HEK293 (cell line): ENCODE data around the gene ELMO1.

Source experiments
- CTCF ChIA-PET: fragments of 350-600 bp; formaldehyde crosslinking; extraction: SDS; loops from one replicate; lab custom pipeline; 2021; ENCODE audit warnings: antibody characterized with exemption; lab: Yijun Ruan, JAX
- POLR2A ChIA-PET: fragments of 300-600 bp; formaldehyde crosslinking; extraction: SDS; loops from one replicate; lab custom pipeline; 2020; ENCODE audit warnings: antibody characterized with exemption, inconsistent platforms; lab: Yijun Ruan, JAX
- H3K27ac ChIP-seq: fragments of 200-500 bp; sonication (Bioruptor generic); 2 replicates; pipeline ENCODE4 v1.5.1; 2014; ENCODE audit warnings: low read depth, low read length, control low read depth, inconsistent platforms; ENCODE audit errors: extremely low read depth
- H3K36me3 ChIP-seq, 2 experiments: fragments of 200-500 bp in 1 of 2; sonication (Bioruptor generic) in 1 of 2; 1 replicate in 1 of 2; 2 replicates in 1 of 2; pipeline ENCODE4 v1.5.1; 2014 to 2017; ENCODE audit warnings: inconsistent platforms in 2 of 2, low read length in 2 of 2; ENCODE audit not compliant: control insufficient read depth in 2 of 2, insufficient read depth in 1 of 2
- H3K4me1 ChIP-seq: fragments of 200-500 bp; sonication (Bioruptor generic); 2 replicates; pipeline ENCODE4 v1.5.1; 2014; ENCODE audit warnings: mild to moderate bottlenecking, low read length, inconsistent platforms; ENCODE audit not compliant: control insufficient read depth, insufficient read depth
- H3K4me3 ChIP-seq: 2 replicates; pipeline ENCODE4 v1.5.1; 2011; ENCODE audit warnings: low read depth, mild to moderate bottlenecking, control low read depth, low read length, moderate library complexity
- H3K9me3 ChIP-seq: fragments of 200-500 bp; sonication (Bioruptor generic); 2 replicates; pipeline ENCODE4 v1.5.1; 2014; ENCODE audit warnings: low read depth, low read length, inconsistent platforms; ENCODE audit not compliant: control insufficient read depth, insufficient read depth
- AEBP2 ChIP-seq: fragments of 450-650 bp; formaldehyde crosslinking; IDR thresholded peaks from 2 replicates; pipeline ENCODE4 v1.5.1; 2016; ENCODE audit warnings: missing biosample characterization, missing genetic modification characterization, borderline replicate concordance
- BCL11B ChIP-seq: fragments of 450-650 bp; formaldehyde crosslinking; IDR thresholded peaks from 2 replicates; pipeline ENCODE4 v1.5.1; 2016; ENCODE audit warnings: low read depth, missing biosample characterization, missing genetic modification characterization
- HIC1 ChIP-seq: fragments of 450-650 bp; formaldehyde crosslinking; IDR thresholded peaks from 2 replicates; pipeline ENCODE4 v1.5.1; 2016; ENCODE audit warnings: missing biosample characterization, missing genetic modification characterization
- HOXA7 ChIP-seq: sonication (generic); formaldehyde crosslinking; IDR thresholded peaks from 2 replicates; pipeline ENCODE4 v1.8.1; 2022; ENCODE audit warnings: missing genetic modification reagents, borderline replicate concordance
- KLF17 ChIP-seq: fragments of 450-650 bp; formaldehyde crosslinking; IDR thresholded peaks from 2 replicates; pipeline ENCODE4 v1.5.1; 2016; ENCODE audit warnings: missing biosample characterization, missing genetic modification characterization
- PRDM1 ChIP-seq: fragments of 450-650 bp; formaldehyde crosslinking; IDR thresholded peaks from 2 replicates; pipeline ENCODE4; 2016; ENCODE audit warnings: missing biosample characterization, missing genetic modification characterization
- REPIN1 ChIP-seq: fragments of 450-650 bp; formaldehyde crosslinking; IDR thresholded peaks from 2 replicates; pipeline ENCODE4 v1.5.1; 2017; ENCODE audit warnings: missing biosample characterization, missing genetic modification characterization, low read depth
- SALL2 ChIP-seq: fragments of 450-650 bp; formaldehyde crosslinking; IDR thresholded peaks from 2 replicates; pipeline ENCODE4 v1.5.0; 2017; ENCODE audit warnings: missing biosample characterization, mild to moderate bottlenecking, missing genetic modification characterization, borderline replicate concordance
- SETDB1 ChIP-seq: IDR thresholded peaks from one replicate; pipeline ENCODE4 v1.6.1; 2017; ENCODE audit warnings: mild to moderate bottlenecking, low read length, moderate library complexity, mixed read lengths; ENCODE audit not compliant: insufficient read length
- ZBTB6 ChIP-seq: fragments of 450-650 bp; formaldehyde crosslinking; IDR thresholded peaks from 2 replicates; pipeline ENCODE4 v1.5.1; 2017; ENCODE audit warnings: missing biosample characterization, missing genetic modification characterization
- ZFP37 ChIP-seq: fragments of 450-650 bp; formaldehyde crosslinking; IDR thresholded peaks from 2 replicates; pipeline ENCODE4 v1.5.1; 2016; ENCODE audit warnings: missing biosample characterization, missing genetic modification characterization
- ZFP41 ChIP-seq: fragments of 450-650 bp; formaldehyde crosslinking; IDR thresholded peaks from 2 replicates; pipeline ENCODE4 v1.5.1; 2016; ENCODE audit warnings: missing biosample characterization, missing genetic modification characterization, borderline replicate concordance
- ZNF184 ChIP-seq: fragments of 450-650 bp; IDR thresholded peaks from 2 replicates; pipeline ENCODE4 v1.5.1; 2018; ENCODE audit warnings: missing biosample characterization, mild to moderate bottlenecking, missing genetic modification characterization
- ZNF202 ChIP-seq: fragments of 450-650 bp; formaldehyde crosslinking; IDR thresholded peaks from 2 replicates; pipeline ENCODE4 v1.5.1; 2016; ENCODE audit warnings: missing biosample characterization, missing genetic modification characterization, borderline replicate concordance
- ZNF221 ChIP-seq: fragments of 450-650 bp; formaldehyde crosslinking; IDR thresholded peaks from 2 replicates; pipeline ENCODE4 v1.5.1; 2017; ENCODE audit warnings: missing biosample characterization, missing genetic modification characterization, borderline replicate concordance
- ZNF274 ChIP-seq, 2 experiments: fragments of 200-500 bp in 1 of 2; fragments of 450-650 bp in 1 of 2; sonication (Bioruptor generic) in 1 of 2; formaldehyde crosslinking in 1 of 2; IDR thresholded peaks; 2 replicates each; pipeline versions ENCODE4 v1.5.1 to v1.6.1; 2014 to 2016; ENCODE audit warnings: borderline replicate concordance in 1 of 2, inconsistent platforms in 1 of 2, low read length in 1 of 2, missing biosample characterization in 1 of 2, missing genetic modification characterization in 1 of 2
- ZNF449 ChIP-seq: fragments of 450-650 bp; formaldehyde crosslinking; IDR thresholded peaks from 2 replicates; pipeline ENCODE4 v1.5.1; 2017; ENCODE audit warnings: missing biosample characterization, mild to moderate bottlenecking, missing genetic modification characterization, moderate library complexity
- ZNF544 ChIP-seq: fragments of 450-650 bp; formaldehyde crosslinking; IDR thresholded peaks from 2 replicates; pipeline ENCODE4 v1.5.0; 2017; ENCODE audit warnings: missing biosample characterization, missing genetic modification characterization
- ZNF580 ChIP-seq: fragments of 450-650 bp; formaldehyde crosslinking; IDR thresholded peaks from 2 replicates; pipeline ENCODE4 v1.5.1; 2016; ENCODE audit warnings: missing biosample characterization, missing genetic modification characterization
- ZNF629 ChIP-seq: fragments of 450-650 bp; formaldehyde crosslinking; IDR thresholded peaks from 2 replicates; pipeline ENCODE4 v1.5.1; 2017; ENCODE audit warnings: missing biosample characterization, missing genetic modification characterization
- ZNF830 ChIP-seq: fragments of 450-650 bp; IDR thresholded peaks from 2 replicates; pipeline ENCODE4 v1.5.0; 2018; ENCODE audit warnings: missing biosample characterization, missing genetic modification characterization, low read depth, mild to moderate bottlenecking, moderate library complexity
- ZSCAN5A ChIP-seq: fragments of 450-650 bp; formaldehyde crosslinking; IDR thresholded peaks from 2 replicates; pipeline ENCODE4 v1.5.1; 2016; ENCODE audit warnings: missing biosample characterization, missing genetic modification characterization
- ZXDB ChIP-seq: fragments of 450-650 bp; formaldehyde crosslinking; IDR thresholded peaks from 2 replicates; pipeline ENCODE4 v1.5.1; 2016; ENCODE audit warnings: missing biosample characterization, missing genetic modification characterization

ELMO1 gene

GRCh38 chr7:37071124-37071523, 377.5 kb downstream of the ELMO1 start:
- CTCF ChIA-PET, result interaction anchor here (1.2 to 1.8 kb wide), 2 partner anchors 84 to 104 kb away, joined by 5 to 7 read pairs; no protein-coding TSS in a partner anchor
- TF ChIP-seq ZFP37 (tag by site-specific recombination) (no peak), ZNF544 (tag by site-specific recombination) (no peak), ZNF184 (no peak), ZNF274 (IDR thresholded peaks at IDR 0.05; ENCODE audit: low read length) (no peak), ZNF274 (tag by site-specific recombination; IDR thresholded peaks at IDR 0.05; ENCODE audit: borderline replicate concordance) (no peak), HOXA7 (no peak), ZNF449 (tag by site-specific recombination) (no peak), ZNF221 (tag by site-specific recombination) (no peak), KLF17 (tag by site-specific recombination) (no peak), REPIN1 (no peak), BCL11B (tag by site-specific recombination) (no peak), ZSCAN5A (tag by site-specific recombination) (no peak), ZNF830 (no peak), ZNF202 (tag by site-specific recombination) (no peak), PRDM1 (no peak), HIC1 (tag by site-specific recombination) (no peak), ZNF629 (no peak), SALL2 (tag by site-specific recombination) (no peak)
- Histone ChIP-seq H3K9me3 (no peaks in the 10 kb centered on the region), H3K36me3 (no peaks in the 10 kb centered on the region), H3K4me3 (no peak overlapping the region), H3K4me1 (no peaks in the 10 kb centered on the region), H3K27ac (no peak overlapping the region)
- POLR2A ChIA-PET, result no interaction called here

- Histone ChIP-seq H3K27ac (no peak overlapping the region), H3K4me1 (no peaks in the 10 kb centered on the region), H3K9me3 (no peaks in the 10 kb centered on the region), H3K4me3 (no peak overlapping the region), H3K36me3 (no peaks in the 10 kb centered on the region)
- CTCF ChIA-PET, result no interaction called here
- POLR2A ChIA-PET, result no interaction called here
- TF ChIP-seq ZNF580 (tag by site-specific recombination) (no peak), ZFP37 (tag by site-specific recombination) (no peak), ZXDB (tag by site-specific recombination) (no peak), SETDB1 (no peak), AEBP2 (tag by site-specific recombination) (no peak), ZBTB6 (tag by site-specific recombination) (no peak), HIC1 (tag by site-specific recombination) (no peak), ZFP41 (tag by site-specific recombination) (no peak)
These were observed 378.2 kb downstream of the ELMO1 start for GRCh38 chr7:37070471-37070870.
